Heart left ventricle (tissue), 13 donors: ENCODE measurements around the gene BRSK1.

Experiments
- CTCF ChIP-seq, 12 donors: fragments of 200-600 bp; sonication (generic) in 4 of 12; IDR thresholded peaks; one replicate each; pipeline versions ENCODE4 v1.5.0 to v1.8.0; 2018 to 2022; ENCODE audit warnings: antibody characterized with exemption in 12 of 12, mild to moderate bottlenecking in 5 of 12
- POLR2A ChIP-seq, 2 donors: fragments of 450-650 bp; IDR thresholded peaks; one replicate each; pipeline ENCODE4 v1.6.1; 2017; ENCODE audit warnings: antibody characterized with exemption in 2 of 2, mild to moderate bottlenecking in 2 of 2, moderate library complexity in 2 of 2
- donor health status: ischemic (EF 13 %, LVEDD 7.1; RV severe dilation, severe dysfunction).
- donor health status: DM: no; HTN: yes; CAD: no.
- donor health status: DM: no; HTN: no; CAD: no.
- donor health status: ischemic (EF 25% LVEDD 6.9; RV normal size, moderate dysfunction).
- donor health status: ischemic (EF 25% LVEDD 5.7; RV mildly dilated, moderate dysfunction).
- donor health status: ischemic (EF 35%, LVEDD 5.7; RV mildly dilated, moderate dysfunction).
- donor health status: nonischemic (EF 11% LVEDD 7.7; RV severe dilation, severe dysfunction).
- donor health status: DM: yes; HTN: yes; CAD: no.
- donor health status: PGD.
- donor health status: ischemic (EF 29% LVEDD 5.4; RV normal size, mild dysfunction).
- donor health status: nonischemic (EF 23%, LVEDD 6.1; RV moderate dilation, normal function).

DNA sequence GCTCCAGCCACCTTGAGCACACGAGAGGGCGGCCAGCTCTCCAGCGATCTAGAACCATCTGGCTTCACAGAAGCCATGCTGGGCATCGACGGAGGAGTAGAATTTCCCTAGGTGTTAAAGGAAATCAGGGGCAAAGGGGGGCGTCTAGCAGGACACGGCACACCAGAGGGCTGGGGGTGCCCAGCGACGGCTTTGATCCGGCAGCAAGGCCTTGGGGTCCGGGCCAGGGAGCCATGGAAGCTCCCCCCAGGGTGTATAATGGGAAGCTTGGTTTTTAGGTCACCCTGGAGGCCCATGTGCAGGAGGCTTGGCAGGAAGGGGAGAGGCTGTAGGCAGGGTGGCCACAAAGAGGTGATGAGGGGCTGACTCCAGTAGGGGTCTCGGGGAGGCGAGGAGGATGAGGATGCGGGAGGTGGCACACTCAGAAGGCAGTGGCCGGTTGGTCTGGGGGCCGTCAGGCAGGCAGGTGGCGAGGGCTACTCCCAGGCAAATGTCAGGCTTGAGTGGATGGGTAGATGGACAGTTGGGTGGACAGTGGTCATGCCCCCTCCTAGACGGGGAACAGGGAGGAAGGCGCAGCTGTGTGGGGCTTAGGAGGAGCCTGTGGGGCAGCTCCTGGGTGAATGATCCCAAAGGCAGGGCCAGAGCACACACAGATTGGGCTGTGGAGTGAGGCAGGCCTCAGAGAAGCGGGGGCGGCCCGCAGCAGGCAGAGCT is 61.5 kb downstream of the BRSK1 start:
- TF ChIP-seq CTCF (IDR thresholded peaks at IDR 0.05), result no peak
- TF ChIP-seq POLR2A (IDR thresholded peaks at IDR 0.05), result no peak
